Liver (tissue), 9 donors: ENCODE data around the gene TSPEAR. TPM values are rescaled to one million over a fixed set of nuclear protein-coding genes. Genes with fewer than 3 reads are reported as not detected.

Source experiments
- DNase-seq: peaks from one replicate; pipeline ENCODE4 v3.0.0-alpha.2; 2017; ENCODE audit warnings: low spot score
- H3K27ac ChIP-seq, 2 donors: one replicate each; pipeline ENCODE4 v1.7.0; 2013; ENCODE audit warnings: inconsistent platforms in 2 of 2, low read length in 2 of 2, control low read depth in 1 of 2, low read depth in 1 of 2, mild to moderate bottlenecking in 1 of 2
- H3K27me3 ChIP-seq, 4 donors: one replicate each; pipeline versions ENCODE4 v1.6.1 to v1.7.0; 2013; ENCODE audit warnings: low read length in 3 of 4, inconsistent platforms in 1 of 4, mild to moderate bottlenecking in 1 of 4, moderate library complexity in 1 of 4; ENCODE audit not compliant: control insufficient read depth in 4 of 4, insufficient read depth in 4 of 4
- H3K36me3 ChIP-seq, 4 donors: one replicate each; pipeline versions ENCODE4 v1.6.1 to v1.7.0; 2013; ENCODE audit warnings: low read length in 3 of 4, mild to moderate bottlenecking in 3 of 4, low read depth in 1 of 4, moderate library complexity in 1 of 4; ENCODE audit not compliant: control insufficient read depth in 4 of 4, insufficient read depth in 3 of 4
- H3K4me1 ChIP-seq, 4 donors: one replicate each; pipeline versions ENCODE4 v1.6.1 to v1.7.0; 2013; ENCODE audit warnings: low read length in 3 of 4, mild to moderate bottlenecking in 3 of 4, moderate library complexity in 1 of 4; ENCODE audit not compliant: control insufficient read depth in 4 of 4, insufficient read depth in 4 of 4
- H3K4me3 ChIP-seq, 3 donors: one replicate each; pipeline versions ENCODE4 v1.6.1 to v1.7.0; 2013; ENCODE audit warnings: low read length in 3 of 3, control low read depth in 1 of 3, low read depth in 1 of 3, mild to moderate bottlenecking in 1 of 3
- H3K9ac ChIP-seq, 2 donors: one replicate each; pipeline ENCODE4 v1.7.0; 2013; ENCODE audit warnings: low read length in 2 of 2, mild to moderate bottlenecking in 2 of 2, moderate library complexity in 2 of 2, control low read depth in 1 of 2, low read depth in 1 of 2
- H3K9me3 ChIP-seq, 4 donors: one replicate each; pipeline versions ENCODE4 v1.6.1 to v1.7.0; 2013; ENCODE audit warnings: low read length in 3 of 4; ENCODE audit not compliant: control insufficient read depth in 4 of 4
- ATF3 ChIP-seq: IDR thresholded peaks from 2 replicates; pipeline ENCODE4 v1.6.1; 2016; ENCODE audit warnings: antibody characterized with exemption
- CTCF ChIP-seq: fragments of 150-350 bp; IDR thresholded peaks from 2 replicates; pipeline ENCODE4 v1.5.1; 2017; ENCODE audit warnings: improper control_type of control experiment, low read depth, low read length; ENCODE audit not compliant: missing input control
- EGR1 ChIP-seq, 2 donors: IDR thresholded peaks; 2 replicates each; pipeline ENCODE4 v1.6.1; 2016 to 2018; ENCODE audit warnings: antibody characterized with exemption in 2 of 2, low read depth in 2 of 2
- FOXA1 ChIP-seq: IDR thresholded peaks from 2 replicates; pipeline ENCODE4 v1.6.1; 2016; ENCODE audit warnings: antibody characterized with exemption
- FOXA2 ChIP-seq: IDR thresholded peaks from 2 replicates; pipeline ENCODE4 v1.6.1; 2016; ENCODE audit warnings: antibody characterized with exemption
- HNF4A ChIP-seq, 2 donors: conservative IDR thresholded peaks; 2 replicates each; pipeline ENCODE4 v1.6.1; 2016; ENCODE audit warnings: antibody characterized with exemption in 2 of 2, mild to moderate bottlenecking in 2 of 2
- JUND ChIP-seq, 2 donors: IDR thresholded peaks; 2 replicates each; pipeline ENCODE4 v1.6.1; 2016; ENCODE audit warnings: antibody characterized with exemption in 2 of 2
- MAX ChIP-seq: IDR thresholded peaks from 2 replicates; pipeline ENCODE4 v1.6.1; 2016; ENCODE audit warnings: antibody characterized with exemption
- NR2F2 ChIP-seq: IDR thresholded peaks from 2 replicates; pipeline ENCODE4 v1.6.1; 2016; ENCODE audit warnings: antibody characterized with exemption
- RAD21 ChIP-seq, 2 donors: IDR thresholded peaks; 2 replicates each; pipeline ENCODE4 v1.6.1; 2016; ENCODE audit warnings: antibody characterized with exemption in 2 of 2, mild to moderate bottlenecking in 2 of 2
- REST ChIP-seq: IDR thresholded peaks from 2 replicates; pipeline ENCODE4 v1.6.1; 2016; ENCODE audit warnings: antibody characterized with exemption, mild to moderate bottlenecking
- SP1 ChIP-seq: IDR thresholded peaks from 2 replicates; pipeline ENCODE4 v1.6.1; 2018; ENCODE audit warnings: antibody characterized with exemption, mild to moderate bottlenecking
- YY1 ChIP-seq: IDR thresholded peaks from 2 replicates; pipeline ENCODE4 v1.6.1; 2016; ENCODE audit warnings: antibody characterized with exemption, mild to moderate bottlenecking
- ZBTB33 ChIP-seq: IDR thresholded peaks from 2 replicates; pipeline ENCODE4 v1.6.1; 2016; ENCODE audit warnings: antibody characterized with exemption
- WGBS: extraction: QIAGEN DNeasy Blood & Tissue Kit; methylation state at CpG from one replicate; pipeline ENCODE4 v1.1.7; 2013; 5-methylcytosine and 5-hydroxymethylcytosine counted together
- polyA plus RNA-seq, 2 donors: library from polyadenylated mRNA; stranded (reverse) in 1 of 2; unstranded in 1 of 2; fragments of 200-250 nt in 1 of 2; fragments of >200 nt in 1 of 2; fragmentation: Nextera tagmentation in 1 of 2; extraction: Ambion mirVana in 1 of 2; gene quantifications; one replicate each; pipeline versions ENCODE4 v1.2.1 to v1.2.3, GENCODE V29; 2013 to 2015
- total RNA-seq, 2 donors: library from RNA; depleted of rRNA; stranded (reverse); fragments of >200 nt; gene quantifications; one replicate each; pipeline ENCODE4 v1.2.3, GENCODE V29; 2014
- donor health status: healthy.
- donor health status: healthy.
- donor health status: healthy.
- donor health status: healthy.
- donor health status: healthy.

TSPEAR gene
- total and polyA plus RNA-seq, 4 donors = under 0.01 to 0.14 (median 0.01) TPM; not detected in 1

- no peak for DNase-seq
- Histone ChIP-seq H3K27me3 (no peaks in the 10 kb centered on the region), H3K27ac (no peak overlapping the region), H3K9ac (no peak overlapping the region), H3K36me3 (peaks cover 0 to 6% (median 3%) of the 10 kb centered on the region in 4 donors), H3K4me3 (no peak overlapping the region), H3K4me1 (no peaks in the 10 kb centered on the region), H3K9me3 (peaks cover 0 to 3% (median 2%) of the 10 kb centered on the region in 4 donors)
- TF ChIP-seq FOXA2 = no peak
- no peak for TF ChIP-seq MAX
- no peak for TF ChIP-seq EGR1 (IDR thresholded peaks at IDR 0.05; ENCODE audit: low read depth in 2 of 2)
- 94% methylated on average over 17 of the region's 17 CpGs for WGBS
These were observed 217.0 kb downstream of the TSPEAR start for GRCh38 chr21:44494418-44494817.

GRCh38 chr21:44492567-44493385, 218.6 kb downstream of the TSPEAR start:
- Histone ChIP-seq H3K27ac (no peak overlapping the region), H3K36me3 (peaks cover 1 to 6% (median 3%) of the 10 kb centered on the region in 4 donors), H3K9me3 (peaks cover 0 to 3% (median 2%) of the 10 kb centered on the region in 4 donors), H3K27me3 (no peaks in the 10 kb centered on the region), H3K4me3 (no peak overlapping the region), H3K4me1 (no peaks in the 10 kb centered on the region), H3K9ac (no peak overlapping the region)
- WGBS = 93% methylated on average over 9 of the region's 9 CpGs
- no peak for DNase-seq
- no peak for TF ChIP-seq ZBTB33
- TF ChIP-seq MAX = no peak
- TF ChIP-seq JUND (IDR thresholded peaks at IDR 0.05) = no peak
- TF ChIP-seq FOXA2 = no peak
- TF ChIP-seq HNF4A (conservative IDR thresholded peaks at IDR 0.05) = no peak
- TF ChIP-seq ATF3 = no peak
- no peak for TF ChIP-seq RAD21 (IDR thresholded peaks at IDR 0.05)
- no peak for TF ChIP-seq FOXA1
- no peak for TF ChIP-seq EGR1 (IDR thresholded peaks at IDR 0.05; ENCODE audit: low read depth in 2 of 2)
- no peak for TF ChIP-seq SP1
- TF ChIP-seq YY1 = no peak
- no peak for TF ChIP-seq NR2F2
- no peak for TF ChIP-seq CTCF
- no peak for TF ChIP-seq REST
